ENCODE measurements around the gene THRB.

The THRB gene

DNA sequence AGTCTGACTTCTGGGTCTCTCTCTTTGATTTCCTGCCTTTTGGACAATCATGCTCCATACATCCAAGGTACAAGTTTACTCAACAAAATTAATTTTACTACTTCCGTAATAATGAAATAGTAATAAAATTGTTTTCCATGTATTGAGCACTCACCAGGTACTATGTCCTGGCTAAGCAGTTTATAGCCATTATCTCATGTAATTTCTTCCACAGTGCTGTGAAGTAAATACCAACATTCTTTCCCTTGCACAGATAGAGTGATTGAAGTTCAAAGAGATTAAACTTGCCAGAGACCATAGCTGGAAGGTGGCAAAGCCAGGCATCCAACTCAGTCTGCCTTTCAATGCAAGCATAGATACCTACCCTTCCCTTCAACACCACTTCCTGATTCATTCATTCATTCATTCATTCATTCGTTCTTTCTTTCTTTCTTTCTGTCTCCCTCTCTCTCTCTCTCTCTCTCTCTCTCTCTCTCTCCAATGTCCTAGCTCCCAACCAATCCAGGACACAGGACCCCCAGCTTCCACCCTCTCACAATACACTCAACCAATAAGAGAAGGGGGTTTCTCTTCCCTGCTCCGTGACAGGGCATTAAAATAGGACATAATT lies 12.4 kb downstream of the THRB start:
- no peak overlapping the region for H3K27ac ChIP-seq (ENCODE audit: low read depth, low read length)
- no peak overlapping the region for H3K9ac ChIP-seq (ENCODE audit: low read length)
- peaks cover 45% of the 10 kb centered on the region for H3K4me1 ChIP-seq (ENCODE audit: insufficient read depth, low read length)

DNA sequence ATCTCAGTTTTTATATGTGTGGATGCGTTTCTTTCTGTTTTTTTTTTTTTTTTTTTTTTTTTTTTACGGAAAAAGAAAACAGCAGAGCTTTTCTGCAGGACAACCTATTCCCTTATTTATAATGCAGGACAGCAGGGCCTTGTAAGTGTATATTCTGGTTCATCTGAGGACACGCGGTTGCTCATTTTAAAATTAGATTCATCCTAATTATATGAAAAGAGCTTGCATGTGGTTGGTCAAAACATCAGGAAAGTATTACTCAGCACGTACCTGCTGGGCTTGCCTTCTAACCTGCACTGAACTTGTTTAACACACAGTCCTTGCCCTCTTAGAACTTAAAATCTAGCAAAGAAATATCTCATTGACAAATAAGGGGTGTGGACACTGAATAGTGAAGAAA lies 13.5 kb downstream of the THRB start:
- no peaks in the 10 kb centered on the region for H3K9me3 ChIP-seq (ENCODE audit: low read length)
- no peak overlapping the region for H3K9ac ChIP-seq (ENCODE audit: low read length)
- H3K36me3 ChIP-seq (ENCODE audit: insufficient read depth, low read length) = no peaks in the 10 kb centered on the region
- no peak overlapping the region for H3K4me3 ChIP-seq (ENCODE audit: low read depth in 1 of 2, low read length in 2 of 2)
- no peaks in the 10 kb centered on the region for H3K27me3 ChIP-seq (ENCODE audit: control insufficient read depth in 1 of 2, insufficient read depth in 2 of 2, low read length in 2 of 2)
- H3K4me1 ChIP-seq (ENCODE audit: insufficient read depth, low read length) = peaks cover 39% of the 10 kb centered on the region
- no peak overlapping the region for H3K27ac ChIP-seq (ENCODE audit: low read depth, low read length)

More for the DNA sequence above, 12.4 kb downstream of the THRB start:
- H3K9me3 ChIP-seq (ENCODE audit: low read length) = no peaks in the 10 kb centered on the region
- H3K4me3 ChIP-seq (ENCODE audit: low read depth in 1 of 2, low read length in 2 of 2) = no peak overlapping the region
- H3K36me3 ChIP-seq (ENCODE audit: insufficient read depth, low read length) = no peaks in the 10 kb centered on the region
- no peaks in the 10 kb centered on the region for H3K27me3 ChIP-seq (ENCODE audit: control insufficient read depth in 1 of 2, insufficient read depth in 2 of 2, low read length in 2 of 2)

DNA sequence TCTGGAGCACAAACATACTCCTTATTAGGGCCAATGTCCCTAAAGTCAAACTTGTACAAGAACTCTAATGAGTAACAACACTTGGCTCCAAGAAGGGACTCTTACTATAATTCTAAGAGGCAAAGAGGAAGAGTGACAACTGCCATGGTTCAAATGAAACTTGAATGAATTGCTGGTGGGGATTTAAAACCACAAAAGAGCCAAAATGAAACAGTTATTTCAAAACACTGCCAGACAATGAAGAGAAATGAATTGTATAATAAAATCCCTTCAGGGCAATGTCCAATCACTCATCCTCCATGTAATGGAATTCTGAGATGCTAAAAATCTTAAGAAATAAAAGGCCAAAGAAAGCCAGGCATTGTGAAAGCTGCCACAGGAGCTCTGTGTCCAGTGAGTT lies 14.2 kb downstream of the THRB start:
- H3K27ac ChIP-seq (ENCODE audit: low read depth, low read length) = no peak overlapping the region
- no peak overlapping the region for H3K4me3 ChIP-seq (ENCODE audit: low read depth in 1 of 2, low read length in 2 of 2)
- H3K27me3 ChIP-seq (ENCODE audit: control insufficient read depth in 1 of 2, insufficient read depth in 2 of 2, low read length in 2 of 2) = no peaks in the 10 kb centered on the region
- H3K4me1 ChIP-seq (ENCODE audit: insufficient read depth, low read length) = peaks cover 39% of the 10 kb centered on the region
- H3K9ac ChIP-seq (ENCODE audit: low read length) = no peak overlapping the region
- no peaks in the 10 kb centered on the region for H3K9me3 ChIP-seq (ENCODE audit: low read length)
- H3K36me3 ChIP-seq (ENCODE audit: insufficient read depth, low read length) = no peaks in the 10 kb centered on the region

DNA sequence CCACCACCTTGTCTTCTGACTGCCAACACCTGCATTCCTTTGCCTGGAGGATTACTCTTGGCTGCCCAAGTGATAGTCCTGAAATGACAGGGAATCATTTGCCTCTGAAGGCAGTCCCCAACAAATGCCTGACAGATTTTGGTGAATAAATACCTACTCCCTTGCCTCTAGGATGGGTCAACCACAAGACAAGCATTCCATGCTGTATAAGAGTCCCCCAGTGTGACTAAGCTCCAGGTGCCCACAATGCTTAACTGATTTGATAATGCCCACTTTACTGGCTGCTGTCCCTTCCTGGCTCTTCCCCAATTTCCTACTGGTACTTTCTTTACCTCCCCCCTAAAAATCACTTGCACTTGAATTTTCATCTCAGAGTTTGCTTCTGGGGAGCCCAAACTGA lies 14.8 kb downstream of the THRB start:
- no peak overlapping the region for H3K9ac ChIP-seq (ENCODE audit: low read length)
- H3K4me3 ChIP-seq (ENCODE audit: low read depth in 1 of 2, low read length in 2 of 2) = no peak overlapping the region
- no peak overlapping the region for H3K27ac ChIP-seq (ENCODE audit: low read depth, low read length)
- H3K4me1 ChIP-seq (ENCODE audit: insufficient read depth, low read length) = peaks cover 38% of the 10 kb centered on the region
- H3K9me3 ChIP-seq (ENCODE audit: low read length) = no peaks in the 10 kb centered on the region
- no peaks in the 10 kb centered on the region for H3K27me3 ChIP-seq (ENCODE audit: control insufficient read depth in 1 of 2, insufficient read depth in 2 of 2, low read length in 2 of 2)
- H3K36me3 ChIP-seq (ENCODE audit: insufficient read depth, low read length) = no peaks in the 10 kb centered on the region

DNA sequence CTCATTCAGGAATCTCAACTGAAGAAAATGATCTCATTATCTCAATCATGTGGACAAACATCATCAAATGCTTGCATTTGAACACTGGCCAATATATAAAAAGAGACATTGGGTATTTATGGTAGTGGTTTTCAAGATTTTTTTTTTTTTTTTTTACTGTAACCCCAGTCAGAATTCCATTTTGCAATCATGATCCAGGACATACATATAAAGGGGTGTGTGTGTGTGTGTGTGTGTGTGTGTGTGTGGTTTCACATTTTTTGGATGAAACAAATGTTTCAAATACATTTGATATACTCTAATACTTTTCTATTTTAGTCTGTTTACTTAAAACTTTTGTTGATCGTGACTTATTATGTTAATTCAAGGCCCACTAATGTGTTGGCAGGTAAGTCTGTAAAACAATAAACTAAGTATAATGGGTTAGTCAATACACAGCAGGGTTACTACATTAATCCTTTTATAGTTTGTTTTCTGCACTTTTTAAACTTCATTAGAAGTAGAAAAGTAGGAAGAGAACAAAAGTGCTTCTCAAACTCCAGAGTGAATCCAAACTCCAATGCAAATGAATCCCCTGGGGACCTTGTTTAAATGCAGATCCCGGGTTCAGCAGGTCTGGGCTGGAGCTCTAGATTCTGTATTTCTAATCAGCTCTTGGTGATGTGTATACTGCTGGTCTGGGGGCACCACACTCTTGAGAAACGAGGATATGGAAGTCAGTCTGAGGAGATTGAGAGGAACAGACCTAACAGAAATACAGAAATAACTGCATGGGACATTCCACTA lies 17.6 kb downstream of the THRB start:
- Histone ChIP-seq H3K4me1 (ENCODE audit: insufficient read depth, low read length) (peaks cover 31% of the 10 kb centered on the region), H3K9ac (ENCODE audit: low read length) (no peak overlapping the region), H3K36me3 (ENCODE audit: insufficient read depth, low read length) (no peaks in the 10 kb centered on the region), H3K27me3 (ENCODE audit: control insufficient read depth in 1 of 2, insufficient read depth in 2 of 2, low read length in 2 of 2) (no peaks in the 10 kb centered on the region), H3K9me3 (ENCODE audit: low read length) (no peaks in the 10 kb centered on the region), H3K27ac (ENCODE audit: low read depth, low read length) (no peak overlapping the region), H3K4me3 (ENCODE audit: low read depth in 1 of 2, low read length in 2 of 2) (no peak overlapping the region)

DNA sequence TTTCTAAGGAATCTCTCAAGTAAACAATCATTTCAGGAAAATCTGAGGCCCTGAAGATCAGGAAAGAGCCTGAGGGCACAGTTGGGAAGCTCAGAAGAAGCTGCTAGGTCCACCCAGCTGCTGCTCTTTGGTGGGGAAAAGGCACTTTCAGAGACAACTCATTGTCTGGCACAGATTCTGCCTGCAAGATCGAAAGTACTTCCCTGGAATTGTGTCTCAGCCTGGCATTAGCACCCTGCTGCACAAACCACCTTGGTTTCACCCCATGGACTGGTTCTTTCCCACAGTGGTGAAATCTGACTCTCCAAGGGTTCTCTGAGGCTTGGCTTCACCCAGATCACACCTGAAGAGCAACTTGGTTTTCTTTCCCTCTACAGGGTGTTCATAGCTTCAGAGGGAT lies 18.7 kb downstream of the THRB start:
- H3K4me3 ChIP-seq (ENCODE audit: low read depth in 1 of 2, low read length in 2 of 2) = no peak overlapping the region
- H3K36me3 ChIP-seq (ENCODE audit: insufficient read depth, low read length) = no peaks in the 10 kb centered on the region
- H3K9me3 ChIP-seq (ENCODE audit: low read length) = no peaks in the 10 kb centered on the region
- peaks cover 31% of the 10 kb centered on the region for H3K4me1 ChIP-seq (ENCODE audit: insufficient read depth, low read length)
- no peak overlapping the region for H3K9ac ChIP-seq (ENCODE audit: low read length)
- H3K27ac ChIP-seq (ENCODE audit: low read depth, low read length) = no peak overlapping the region
- H3K27me3 ChIP-seq (ENCODE audit: control insufficient read depth in 1 of 2, insufficient read depth in 2 of 2, low read length in 2 of 2) = no peaks in the 10 kb centered on the region

DNA sequence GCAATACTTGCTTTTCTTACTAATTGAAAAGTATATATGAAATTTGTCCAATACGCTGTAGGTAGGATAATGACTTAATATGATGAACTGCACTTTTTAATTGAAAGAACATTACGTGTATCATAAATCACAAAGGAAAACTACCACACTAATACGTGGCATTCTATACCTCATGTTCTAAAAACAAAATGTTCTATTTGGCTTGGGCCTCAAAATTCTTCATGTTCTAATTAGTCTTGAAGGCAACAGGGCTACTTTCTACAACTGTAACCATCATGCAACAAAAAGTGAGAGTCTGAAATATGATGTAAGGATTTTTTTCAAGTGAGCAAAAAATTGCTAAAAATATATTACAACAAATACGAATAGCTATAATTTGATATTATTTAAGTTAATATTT lies 19.8 kb downstream of the THRB start:
- H3K9ac ChIP-seq (ENCODE audit: low read length) = no peak overlapping the region
- no peaks in the 10 kb centered on the region for H3K36me3 ChIP-seq (ENCODE audit: insufficient read depth, low read length)
- no peaks in the 10 kb centered on the region for H3K27me3 ChIP-seq (ENCODE audit: control insufficient read depth in 1 of 2, insufficient read depth in 2 of 2, low read length in 2 of 2)
- no peaks in the 10 kb centered on the region for H3K9me3 ChIP-seq (ENCODE audit: low read length)
- H3K4me3 ChIP-seq (ENCODE audit: low read depth in 1 of 2, low read length in 2 of 2) = no peak overlapping the region
- peaks cover 25% of the 10 kb centered on the region for H3K4me1 ChIP-seq (ENCODE audit: insufficient read depth, low read length)
- H3K27ac ChIP-seq (ENCODE audit: low read depth, low read length) = no peak overlapping the region

DNA sequence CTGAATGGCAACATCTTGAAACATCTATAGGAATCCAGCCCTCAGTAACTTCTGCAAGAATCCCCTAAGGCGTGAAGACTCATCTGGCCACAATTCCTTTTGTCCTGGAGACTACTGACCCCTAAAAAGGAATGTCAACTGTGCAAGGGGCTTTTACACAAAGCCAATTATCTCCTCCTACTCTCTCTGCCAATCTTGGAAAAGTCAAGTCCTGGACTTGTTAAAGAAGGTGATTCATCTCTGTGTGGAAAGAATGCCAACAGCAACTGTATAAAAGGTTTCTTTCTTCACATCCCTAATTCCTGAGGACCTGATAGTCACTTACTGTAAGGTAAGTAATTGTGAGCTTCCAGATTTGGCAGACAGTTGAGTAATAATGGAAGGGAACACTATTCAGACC lies 22.3 kb downstream of the THRB start:
- Histone ChIP-seq H3K27ac (ENCODE audit: low read depth, low read length) (no peak overlapping the region), H3K9me3 (ENCODE audit: low read length) (no peaks in the 10 kb centered on the region), H3K9ac (ENCODE audit: low read length) (no peak overlapping the region), H3K4me3 (ENCODE audit: low read depth in 1 of 2, low read length in 2 of 2) (no peak overlapping the region), H3K36me3 (ENCODE audit: insufficient read depth, low read length) (no peaks in the 10 kb centered on the region), H3K4me1 (ENCODE audit: insufficient read depth, low read length) (peaks cover 13% of the 10 kb centered on the region), H3K27me3 (ENCODE audit: control insufficient read depth in 1 of 2, insufficient read depth in 2 of 2, low read length in 2 of 2) (no peaks in the 10 kb centered on the region)

DNA sequence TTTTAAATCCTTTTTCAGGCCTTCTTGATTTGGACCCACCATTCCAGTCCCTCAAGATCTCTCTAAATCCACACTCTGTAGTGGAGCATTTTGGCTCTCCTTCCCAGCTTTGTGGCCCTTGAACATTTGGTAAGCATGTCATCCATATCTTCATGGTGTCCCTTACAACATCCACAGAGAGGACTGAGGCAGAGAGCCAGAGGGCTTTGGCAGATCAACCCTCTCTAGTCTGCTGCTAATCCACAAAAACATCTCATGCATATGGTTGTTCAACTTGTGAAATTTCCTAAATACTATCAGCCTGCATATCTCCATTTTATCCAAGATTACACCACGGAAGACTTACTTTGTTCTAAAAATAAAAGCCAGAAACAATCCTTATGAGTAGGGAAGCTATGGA lies 23.2 kb downstream of the THRB start:
- H3K9ac ChIP-seq (ENCODE audit: low read length) = no peak overlapping the region
- H3K27me3 ChIP-seq (ENCODE audit: control insufficient read depth in 1 of 2, insufficient read depth in 2 of 2, low read length in 2 of 2) = no peaks in the 10 kb centered on the region
- no peak overlapping the region for H3K27ac ChIP-seq (ENCODE audit: low read depth, low read length)
- peaks cover 11% of the 10 kb centered on the region for H3K4me1 ChIP-seq (ENCODE audit: insufficient read depth, low read length)
- no peaks in the 10 kb centered on the region for H3K9me3 ChIP-seq (ENCODE audit: low read length)
- H3K4me3 ChIP-seq (ENCODE audit: low read depth in 1 of 2, low read length in 2 of 2) = no peak overlapping the region
- H3K36me3 ChIP-seq (ENCODE audit: insufficient read depth, low read length) = no peaks in the 10 kb centered on the region

DNA sequence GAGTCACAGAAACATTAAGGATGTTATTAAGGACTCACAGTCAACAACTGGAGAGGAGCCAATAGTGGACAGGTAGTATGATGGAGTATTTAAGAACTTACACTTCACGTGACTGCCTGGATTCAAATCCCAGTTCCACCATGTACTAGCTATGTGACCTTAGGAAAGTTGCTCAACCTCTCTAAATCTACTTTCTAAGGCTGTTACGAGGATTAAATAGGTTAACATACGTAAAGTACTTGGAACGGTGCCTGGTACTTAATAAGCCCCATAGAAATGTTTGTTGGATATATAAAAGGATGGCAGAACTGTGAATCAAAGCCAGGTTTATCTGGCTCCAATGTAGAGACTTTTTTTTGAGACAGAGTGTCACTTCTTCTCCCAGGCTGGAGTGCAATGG lies 24.4 kb downstream of the THRB start:
- Histone ChIP-seq H3K4me1 (ENCODE audit: insufficient read depth, low read length) (no peaks in the 10 kb centered on the region), H3K36me3 (ENCODE audit: insufficient read depth, low read length) (no peaks in the 10 kb centered on the region), H3K9me3 (ENCODE audit: low read length) (no peaks in the 10 kb centered on the region), H3K27ac (ENCODE audit: low read depth, low read length) (no peak overlapping the region), H3K9ac (ENCODE audit: low read length) (no peak overlapping the region), H3K4me3 (ENCODE audit: low read depth in 1 of 2, low read length in 2 of 2) (no peak overlapping the region), H3K27me3 (ENCODE audit: control insufficient read depth in 1 of 2, insufficient read depth in 2 of 2, low read length in 2 of 2) (no peaks in the 10 kb centered on the region)

DNA sequence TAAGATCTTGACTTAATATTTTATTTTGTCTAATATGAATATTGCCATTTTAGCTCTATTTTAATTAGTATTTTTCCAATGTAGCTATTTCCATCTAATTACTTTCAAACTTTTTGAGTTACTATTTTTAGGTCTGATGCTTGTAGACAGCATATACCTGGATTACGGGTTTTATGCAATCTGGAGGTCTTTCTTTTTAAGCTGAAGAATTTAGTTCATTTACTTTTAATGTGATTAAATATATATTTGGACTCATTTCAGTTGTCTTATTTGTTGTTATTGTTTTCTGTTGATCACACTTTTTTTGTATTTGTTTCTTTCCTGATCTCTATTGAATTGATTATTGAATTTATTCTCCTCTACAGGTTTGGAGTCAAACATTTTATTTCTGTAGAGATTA lies 30.3 kb downstream of the THRB start:
- H3K9ac ChIP-seq (ENCODE audit: low read length) = no peak overlapping the region
- H3K36me3 ChIP-seq (ENCODE audit: insufficient read depth, low read length) = no peaks in the 10 kb centered on the region
- H3K4me3 ChIP-seq (ENCODE audit: low read depth in 1 of 2, low read length in 2 of 2) = no peak overlapping the region
- peaks cover 13% of the 10 kb centered on the region for H3K4me1 ChIP-seq (ENCODE audit: insufficient read depth, low read length)
- no peaks in the 10 kb centered on the region for H3K27me3 ChIP-seq (ENCODE audit: control insufficient read depth in 1 of 2, insufficient read depth in 2 of 2, low read length in 2 of 2)
- no peak overlapping the region for H3K27ac ChIP-seq (ENCODE audit: low read depth, low read length)
- H3K9me3 ChIP-seq (ENCODE audit: low read length) = no peaks in the 10 kb centered on the region

DNA sequence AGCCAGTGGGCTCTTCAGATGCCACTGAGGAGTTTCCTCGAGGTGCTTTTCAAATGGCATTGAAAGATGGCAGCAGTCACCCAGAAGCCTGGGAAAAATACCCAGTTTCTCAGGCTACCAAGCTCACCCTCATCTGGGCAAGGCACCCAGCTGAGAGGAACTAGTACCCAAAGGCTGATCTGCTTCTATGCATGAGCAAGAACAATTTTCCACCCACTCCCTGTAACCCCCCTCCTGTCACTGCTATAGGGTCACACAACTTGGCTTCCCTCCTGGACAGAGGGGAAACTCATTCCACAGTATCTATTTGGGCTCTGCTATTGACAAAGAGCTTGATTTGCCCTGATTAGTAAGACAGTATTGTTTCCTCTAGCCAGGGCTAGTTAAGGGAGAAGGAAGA lies 31.9 kb downstream of the THRB start:
- Histone ChIP-seq H3K4me3 (ENCODE audit: low read depth in 1 of 2, low read length in 2 of 2) (no peak overlapping the region), H3K27me3 (ENCODE audit: control insufficient read depth in 1 of 2, insufficient read depth in 2 of 2, low read length in 2 of 2) (no peaks in the 10 kb centered on the region), H3K9ac (ENCODE audit: low read length) (no peak overlapping the region), H3K4me1 (ENCODE audit: insufficient read depth, low read length) (peaks cover 13% of the 10 kb centered on the region), H3K36me3 (ENCODE audit: insufficient read depth, low read length) (no peaks in the 10 kb centered on the region), H3K9me3 (ENCODE audit: low read length) (no peaks in the 10 kb centered on the region), H3K27ac (ENCODE audit: low read depth, low read length) (no peak overlapping the region)

Measured in muscle layer of colon (tissue), 2 donors.